Neural cell (in vitro differentiated cells): ENCODE results near the gene KLRD1. TPM values are rescaled to one million over a fixed set of nuclear protein-coding genes. Genes with fewer than 3 reads are reported as not detected.

Experiments used
- H2AFZ ChIP-seq: fragments of 200-600, 300-800 bp; sonication (generic), shearing (Covaris generic); 2 replicates; pipeline ENCODE4 v1.6.0; 2014; ENCODE audit warnings: low read depth, mild to moderate bottlenecking, antibody characterized with exemption, low read length, moderate library complexity
- H3F3A ChIP-seq: fragments of 200-600 bp; shearing (Covaris generic); 2 replicates; pipeline ENCODE4 v1.6.1; 2016; ENCODE audit warnings: mild to moderate bottlenecking, moderate library complexity, mixed read lengths, antibody characterized with exemption, low read length; ENCODE audit not compliant: insufficient read depth, poor library complexity, severe bottlenecking
- H3K27ac ChIP-seq: fragments of 200-600, 300-800 bp; sonication (generic), shearing (Covaris generic); 2 replicates; pipeline ENCODE4 v1.5.1; 2014; ENCODE audit warnings: mild to moderate bottlenecking, low read length, moderate library complexity
- H3K27me3 ChIP-seq: fragments of 300-800, 200-600 bp; sonication (generic), shearing (Covaris generic); 2 replicates; pipeline ENCODE4 v1.6.0; 2014; ENCODE audit warnings: mild to moderate bottlenecking, low read depth, low read length, moderate library complexity; ENCODE audit not compliant: insufficient read depth
- H3K36me3 ChIP-seq: fragments of 300-800, 200-600 bp; sonication (generic), shearing (Covaris generic); 2 replicates; pipeline ENCODE4 v1.5.1; 2014; ENCODE audit warnings: mild to moderate bottlenecking, antibody characterized with exemption, low read length, moderate library complexity; ENCODE audit not compliant: insufficient read depth
- H3K4me2 ChIP-seq: fragments of 300-800, 200-600 bp; sonication (generic), shearing (Covaris generic); 2 replicates; pipeline ENCODE4 v1.6.0; 2014; ENCODE audit warnings: mild to moderate bottlenecking, low read length
- H3K4me3 ChIP-seq: fragments of 300-800, 200-600 bp; sonication (generic), shearing (Covaris generic); 2 replicates; pipeline ENCODE4 v1.5.1; 2014; ENCODE audit warnings: mild to moderate bottlenecking, low read length, moderate library complexity
- H3K79me2 ChIP-seq: fragments of 200-600 bp; shearing (Covaris generic); replicated peaks from 2 replicates; pipeline ENCODE4 v1.6.0; 2014; ENCODE audit warnings: mild to moderate bottlenecking, low read length, moderate library complexity; ENCODE audit not compliant: insufficient read depth
- H3K9ac ChIP-seq: fragments of 300-800, 200-600 bp; sonication (generic), shearing (Covaris generic); 2 replicates; pipeline ENCODE4 v1.6.1; 2016; ENCODE audit warnings: mild to moderate bottlenecking, low read length, mixed read lengths
- H3K9me2 ChIP-seq: fragments of 200-600 bp; shearing (Covaris generic); 2 replicates; pipeline ENCODE4 v1.6.1; 2016; ENCODE audit warnings: mild to moderate bottlenecking, low read length, mixed read lengths; ENCODE audit not compliant: insufficient read depth
- H3K9me3 ChIP-seq: fragments of 200-600, 300-800 bp; sonication (generic), shearing (Covaris generic); 2 replicates; pipeline ENCODE4 v1.6.1; 2016; ENCODE audit warnings: mild to moderate bottlenecking, mixed run types, low read length, moderate library complexity, mixed read lengths
- H4K20me1 ChIP-seq: fragments of 200-600 bp; shearing (Covaris generic); 2 replicates; pipeline ENCODE4 v1.6.1; 2016; ENCODE audit warnings: mild to moderate bottlenecking, mixed run types; ENCODE audit not compliant: insufficient read depth
- EP300 ChIP-seq: fragments of 450-650 bp; conservative IDR thresholded peaks from 2 replicates; pipeline ENCODE4 v1.6.1; 2014; ENCODE audit warnings: antibody characterized with exemption, mild to moderate bottlenecking, moderate library complexity; ENCODE audit not compliant: poor library complexity, severe bottlenecking
- EZH2 ChIP-seq: fragments of 200-600, 300-800 bp; shearing (Covaris generic), sonication (generic); IDR thresholded peaks from 2 replicates; pipeline ENCODE4 v1.6.1; 2014; ENCODE audit warnings: antibody characterized with exemption, low read length, borderline replicate concordance, mild to moderate bottlenecking; ENCODE audit not compliant: insufficient read depth, poor library complexity, severe bottlenecking
- MXI1 ChIP-seq: fragments of 450-650 bp; conservative IDR thresholded peaks from 2 replicates; pipeline ENCODE4 v1.6.1; 2014; ENCODE audit warnings: antibody characterized with exemption, mild to moderate bottlenecking; ENCODE audit not compliant: poor library complexity, severe bottlenecking
- POLR2AphosphoS5 ChIP-seq: IDR thresholded peaks from 2 replicates; pipeline ENCODE4 v1.6.1; 2012
- RAD21 ChIP-seq: fragments of 450-650 bp; conservative IDR thresholded peaks from 2 replicates; pipeline ENCODE4 v1.6.1; 2014; ENCODE audit warnings: antibody characterized with exemption, mild to moderate bottlenecking, moderate library complexity
- SMC3 ChIP-seq: fragments of 450-650 bp; conservative IDR thresholded peaks from 2 replicates; pipeline ENCODE4 v1.6.1; 2014; ENCODE audit warnings: antibody characterized with exemption, mild to moderate bottlenecking, moderate library complexity; ENCODE audit not compliant: poor library complexity
- TAF1 ChIP-seq: IDR thresholded peaks from 2 replicates; pipeline ENCODE4 v1.6.1; 2012; ENCODE audit warnings: low read depth
- polyA plus RNA-seq: library from polyadenylated mRNA; depleted of rRNA; stranded (reverse); fragments of >200 nt; gene quantifications from 2 replicates; pipeline ENCODE4 v1.2.3, GENCODE V29; 2014
- TF ChIP-seq, protein P1 (sequence below): fragments of 450-650 bp; IDR thresholded peaks from 2 replicates; pipeline ENCODE4 v1.5.1; 2014; ENCODE audit warnings: antibody characterized with exemption, mild to moderate bottlenecking, moderate library complexity; ENCODE audit not compliant: poor library complexity, severe bottlenecking
- TF ChIP-seq, protein P2 (sequence below): IDR thresholded peaks from 2 replicates; pipeline ENCODE4 v1.6.1; 2012; ENCODE audit warnings: borderline replicate concordance

Gene KLRD1
- polyA plus RNA-seq, 1 donor from 2014 or later, result 0.52 TPM

GRCh38 chr12:10268037-10268436, 39.6 kb upstream of the KLRD1 start:
- no peak for TF ChIP-seq TAF1
- no peak for TF ChIP-seq RAD21
- TF ChIP-seq SMC3, result no peak
- no peak for TF ChIP-seq EP300
- no peak for TF ChIP-seq EZH2
- no peak for TF ChIP-seq MXI1
- TF ChIP-seq, protein P1, sequence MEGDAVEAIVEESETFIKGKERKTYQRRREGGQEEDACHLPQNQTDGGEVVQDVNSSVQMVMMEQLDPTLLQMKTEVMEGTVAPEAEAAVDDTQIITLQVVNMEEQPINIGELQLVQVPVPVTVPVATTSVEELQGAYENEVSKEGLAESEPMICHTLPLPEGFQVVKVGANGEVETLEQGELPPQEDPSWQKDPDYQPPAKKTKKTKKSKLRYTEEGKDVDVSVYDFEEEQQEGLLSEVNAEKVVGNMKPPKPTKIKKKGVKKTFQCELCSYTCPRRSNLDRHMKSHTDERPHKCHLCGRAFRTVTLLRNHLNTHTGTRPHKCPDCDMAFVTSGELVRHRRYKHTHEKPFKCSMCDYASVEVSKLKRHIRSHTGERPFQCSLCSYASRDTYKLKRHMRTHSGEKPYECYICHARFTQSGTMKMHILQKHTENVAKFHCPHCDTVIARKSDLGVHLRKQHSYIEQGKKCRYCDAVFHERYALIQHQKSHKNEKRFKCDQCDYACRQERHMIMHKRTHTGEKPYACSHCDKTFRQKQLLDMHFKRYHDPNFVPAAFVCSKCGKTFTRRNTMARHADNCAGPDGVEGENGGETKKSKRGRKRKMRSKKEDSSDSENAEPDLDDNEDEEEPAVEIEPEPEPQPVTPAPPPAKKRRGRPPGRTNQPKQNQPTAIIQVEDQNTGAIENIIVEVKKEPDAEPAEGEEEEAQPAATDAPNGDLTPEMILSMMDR, result no peak
- TF ChIP-seq, protein P2, sequence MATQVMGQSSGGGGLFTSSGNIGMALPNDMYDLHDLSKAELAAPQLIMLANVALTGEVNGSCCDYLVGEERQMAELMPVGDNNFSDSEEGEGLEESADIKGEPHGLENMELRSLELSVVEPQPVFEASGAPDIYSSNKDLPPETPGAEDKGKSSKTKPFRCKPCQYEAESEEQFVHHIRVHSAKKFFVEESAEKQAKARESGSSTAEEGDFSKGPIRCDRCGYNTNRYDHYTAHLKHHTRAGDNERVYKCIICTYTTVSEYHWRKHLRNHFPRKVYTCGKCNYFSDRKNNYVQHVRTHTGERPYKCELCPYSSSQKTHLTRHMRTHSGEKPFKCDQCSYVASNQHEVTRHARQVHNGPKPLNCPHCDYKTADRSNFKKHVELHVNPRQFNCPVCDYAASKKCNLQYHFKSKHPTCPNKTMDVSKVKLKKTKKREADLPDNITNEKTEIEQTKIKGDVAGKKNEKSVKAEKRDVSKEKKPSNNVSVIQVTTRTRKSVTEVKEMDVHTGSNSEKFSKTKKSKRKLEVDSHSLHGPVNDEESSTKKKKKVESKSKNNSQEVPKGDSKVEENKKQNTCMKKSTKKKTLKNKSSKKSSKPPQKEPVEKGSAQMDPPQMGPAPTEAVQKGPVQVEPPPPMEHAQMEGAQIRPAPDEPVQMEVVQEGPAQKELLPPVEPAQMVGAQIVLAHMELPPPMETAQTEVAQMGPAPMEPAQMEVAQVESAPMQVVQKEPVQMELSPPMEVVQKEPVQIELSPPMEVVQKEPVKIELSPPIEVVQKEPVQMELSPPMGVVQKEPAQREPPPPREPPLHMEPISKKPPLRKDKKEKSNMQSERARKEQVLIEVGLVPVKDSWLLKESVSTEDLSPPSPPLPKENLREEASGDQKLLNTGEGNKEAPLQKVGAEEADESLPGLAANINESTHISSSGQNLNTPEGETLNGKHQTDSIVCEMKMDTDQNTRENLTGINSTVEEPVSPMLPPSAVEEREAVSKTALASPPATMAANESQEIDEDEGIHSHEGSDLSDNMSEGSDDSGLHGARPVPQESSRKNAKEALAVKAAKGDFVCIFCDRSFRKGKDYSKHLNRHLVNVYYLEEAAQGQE, result no peak
- no peak for TF ChIP-seq POLR2AphosphoS5
- Histone ChIP-seq H3K36me3 (no peaks in the 10 kb centered on the region), H3K27ac (no peak overlapping the region), H3K4me3 (no peak overlapping the region), H3K27me3 (no peaks in the 10 kb centered on the region), H3K9me3 (no peaks in the 10 kb centered on the region), H3K9ac (no peak overlapping the region), H3K79me2 (no peaks in the 10 kb centered on the region), H2AFZ (no peak overlapping the region), H4K20me1 (no peaks in the 10 kb centered on the region), H3K9me2 (no peaks in the 10 kb centered on the region), H3F3A (no peaks in the 10 kb centered on the region), H3K4me2 (no peak overlapping the region)

DNA sequence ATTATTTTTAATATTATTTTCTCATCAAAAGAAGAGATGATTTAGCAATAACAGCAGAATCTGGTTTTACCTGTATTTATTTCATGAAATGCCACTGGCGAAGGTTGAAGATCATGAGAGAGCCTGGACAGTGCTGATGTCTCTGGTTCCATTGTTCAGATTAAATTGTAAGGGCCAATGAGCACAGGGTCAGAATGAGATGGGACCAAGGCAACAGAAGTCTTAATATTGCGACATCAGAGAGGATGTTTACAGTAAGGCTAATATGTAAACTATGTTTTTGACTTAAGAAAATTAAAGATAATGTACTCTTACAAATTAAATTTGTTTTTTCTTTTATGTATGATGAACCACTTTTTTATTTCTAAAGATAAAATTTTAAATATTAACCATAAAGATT, 35.2 kb upstream of the KLRD1 start:
- H3K9me2 ChIP-seq, result no peaks in the 10 kb centered on the region
- no peaks in the 10 kb centered on the region for H3F3A ChIP-seq
- no peaks in the 10 kb centered on the region for H4K20me1 ChIP-seq
- H3K79me2 ChIP-seq, result no peaks in the 10 kb centered on the region
- H3K27ac ChIP-seq, result no peak overlapping the region
- no peak overlapping the region for H3K4me3 ChIP-seq
- no peak overlapping the region for H2AFZ ChIP-seq
- H3K9ac ChIP-seq, result no peak overlapping the region
- H3K9me3 ChIP-seq, result no peaks in the 10 kb centered on the region
- H3K27me3 ChIP-seq, result no peaks in the 10 kb centered on the region
- H3K36me3 ChIP-seq, result no peaks in the 10 kb centered on the region
- H3K4me2 ChIP-seq, result no peak overlapping the region
- TF ChIP-seq, protein P1, result no peak
- TF ChIP-seq EP300, result no peak
- no peak for TF ChIP-seq EZH2
- no peak for TF ChIP-seq TAF1
- no peak for TF ChIP-seq POLR2AphosphoS5
- TF ChIP-seq, protein P2, result no peak
- TF ChIP-seq MXI1, result no peak
